BJ (cell line): Measurements from ENCODE around the gene SPTLC2. TPM values are rescaled to one million over a fixed set of nuclear protein-coding genes. Genes with fewer than 3 reads are reported as not detected.

Experiments used
- CTCF ChIA-PET: fragments of 350-600 bp; formaldehyde crosslinking; extraction: SDS; loops from one replicate; lab custom pipeline; 2021; ENCODE audit warnings: antibody characterized with exemption, inconsistent platforms; lab: Yijun Ruan, JAX
- POLR2A ChIA-PET: fragments of 300-600 bp; sonication (Branson Sonifier 250); formaldehyde crosslinking; extraction: SDS; loops from one replicate; lab custom pipeline; 2021; ENCODE audit warnings: antibody characterized with exemption; lab: Charles Lee
- DNase-seq: peaks from one replicate; pipeline ENCODE4 v3.0.0-alpha.2; 2011; ENCODE audit warnings: low read depth
- H3K27me3 ChIP-seq: 2 replicates; pipeline ENCODE4 v1.6.0; 2011; ENCODE audit warnings: low read length; ENCODE audit not compliant: control insufficient read depth, insufficient read depth
- H3K36me3 ChIP-seq: 2 replicates; pipeline ENCODE4 v1.5.1; 2011; ENCODE audit warnings: low read length; ENCODE audit not compliant: control insufficient read depth, insufficient read depth
- H3K4me3 ChIP-seq: 2 replicates; pipeline ENCODE4 v1.5.1; 2011; ENCODE audit warnings: low read depth, mild to moderate bottlenecking, control low read depth, low read length
- CTCF ChIP-seq: IDR thresholded peaks from 2 replicates; pipeline ENCODE4 v1.5.1; 2011; ENCODE audit warnings: low read depth, mild to moderate bottlenecking, control low read depth, inconsistent platforms, low read length, moderate library complexity; ENCODE audit not compliant: insufficient read depth
- polyA plus RNA-seq: library from polyadenylated mRNA; depleted of rRNA; stranded (reverse); fragments of >200 nt; gene quantifications from 2 replicates; pipeline ENCODE4 v1.2.3, GENCODE V29; 2011

SPTLC2 gene
- polyA plus RNA-seq, 1 experiment = 38.3 TPM

DNA sequence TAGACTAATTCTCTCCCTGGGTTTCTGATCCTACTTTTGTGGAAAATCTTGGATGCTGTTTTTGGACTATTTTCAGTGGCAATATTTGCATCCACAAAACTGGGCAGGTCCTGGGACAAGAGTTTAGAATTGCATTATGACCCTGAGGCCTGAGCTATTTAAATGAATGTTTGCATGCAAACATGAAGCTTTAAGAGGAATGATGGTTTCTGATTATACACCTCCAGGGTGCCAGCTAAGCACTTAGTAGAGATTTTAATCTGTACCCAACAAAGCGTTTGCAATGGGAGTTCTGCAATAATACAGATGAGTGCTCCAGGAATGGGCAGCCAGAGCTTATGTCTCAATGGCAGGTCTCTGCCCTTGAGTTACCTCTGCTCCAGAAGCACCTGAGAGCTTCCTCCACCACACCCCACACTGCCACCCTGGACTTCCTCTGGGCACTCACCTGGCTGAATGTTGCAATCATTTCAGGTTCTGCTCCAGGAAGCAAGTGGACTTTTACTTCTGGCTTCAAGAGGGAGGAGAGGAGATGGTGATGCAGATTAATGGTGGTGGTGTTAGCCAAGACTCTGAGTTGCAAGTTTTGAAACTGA, 6.0 kb upstream of the SPTLC2 start:
- no peak for DNase-seq
- CTCF ChIA-PET = no interaction called here
- H3K4me3 ChIP-seq = no peak overlapping the region
- 0 out of 2 replicates have a peak, but pooled peaks cover 2% of the 10 kb centered on the region for H3K27me3 ChIP-seq
- no peak for TF ChIP-seq CTCF
- no peaks in the 10 kb centered on the region for H3K36me3 ChIP-seq
- POLR2A ChIA-PET = interaction anchor here (0.6 kb wide), 1 partner anchor 301 kb away, joined by 3 read pairs; the partner anchor contains the start of gene GSTZ1

DNA sequence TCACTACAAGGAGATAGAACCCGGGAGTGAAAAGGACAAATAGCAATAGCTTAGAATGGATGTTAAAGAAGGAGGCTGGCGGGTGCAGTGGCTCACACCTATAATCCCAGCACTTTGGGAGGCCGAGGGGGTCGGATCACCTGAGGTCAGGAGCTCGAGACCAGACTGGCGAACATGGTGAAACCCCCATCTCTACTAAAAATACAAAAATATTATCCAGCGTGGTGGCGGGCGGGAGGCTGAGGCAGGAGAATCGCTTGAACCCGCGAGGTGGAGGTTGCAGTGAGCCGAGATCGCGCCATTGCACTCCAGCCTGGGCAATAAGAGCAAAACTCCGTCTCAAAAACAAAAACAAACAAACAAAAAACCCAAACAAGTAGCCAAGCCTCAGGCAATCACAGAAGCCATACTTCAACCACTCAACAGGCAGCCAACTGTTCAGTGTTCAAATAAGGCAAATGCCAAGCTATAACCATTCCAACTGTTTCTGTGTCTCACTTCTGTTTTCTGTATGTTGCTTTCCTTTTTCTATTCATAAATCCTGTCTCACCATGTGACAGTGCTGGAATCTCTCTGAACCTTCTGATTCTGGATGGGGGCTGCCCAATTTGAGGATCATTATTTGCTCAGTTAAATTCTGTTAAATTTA, 3.9 kb upstream of the SPTLC2 start:
- DNase-seq = no peak

DNA sequence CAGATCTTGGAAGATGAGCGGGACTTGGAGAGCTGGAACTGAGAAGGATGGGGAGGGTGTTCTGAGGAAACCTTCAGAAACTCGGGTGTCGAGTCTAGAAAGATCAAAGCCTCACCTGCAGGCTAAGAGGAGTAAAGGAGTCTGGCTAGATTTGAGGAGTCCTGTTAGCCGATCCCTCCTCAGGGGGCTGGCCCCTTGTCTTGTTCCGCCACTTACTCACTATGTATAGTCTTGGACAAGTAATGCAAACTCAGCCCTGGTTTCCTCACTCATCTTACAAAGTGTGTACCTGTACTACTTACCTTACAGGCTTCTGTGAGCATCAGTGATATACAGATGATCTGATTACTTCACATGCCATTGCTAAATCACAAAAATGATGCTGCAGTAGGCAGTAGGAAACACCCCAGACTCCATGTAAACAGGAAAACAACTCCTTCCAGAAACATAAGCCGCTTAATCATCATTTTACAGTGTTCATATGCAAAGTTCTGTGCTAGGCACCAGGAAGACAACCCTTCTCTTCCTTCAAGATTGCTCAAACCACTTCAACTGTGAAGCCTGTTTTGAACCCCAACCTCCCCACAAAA, 2.0 kb upstream of the SPTLC2 start:
- POLR2A ChIA-PET = no interaction called here
- TF ChIP-seq CTCF = no peak
- DNase-seq = no peak
- CTCF ChIA-PET = interaction anchor here (1.5 kb wide), 1 partner anchor 8 kb away, joined by 3 read pairs; no protein-coding TSS in a partner anchor
- Histone ChIP-seq H3K27me3 (0 out of 2 replicates have a peak, but pooled peaks cover 2% of the 10 kb centered on the region), H3K4me3 (no peak overlapping the region), H3K36me3 (no peaks in the 10 kb centered on the region)

More for the DNA sequence above, 3.9 kb upstream of the SPTLC2 start:
- Histone ChIP-seq H3K4me3 (no peak overlapping the region), H3K27me3 (0 out of 2 replicates have a peak, but pooled peaks cover 2% of the 10 kb centered on the region), H3K36me3 (no peaks in the 10 kb centered on the region)
- no peak for TF ChIP-seq CTCF
- POLR2A ChIA-PET = no interaction called here
- CTCF ChIA-PET = interaction anchor here (0.7 kb wide), 1 partner anchor 38 kb away, joined by 3 read pairs; no protein-coding TSS in a partner anchor

GRCh38 chr14:77616133-77616453, 344 bp downstream of the SPTLC2 start:
- Histone ChIP-seq H3K36me3 (no peaks in the 10 kb centered on the region), H3K27me3 (no peaks in the 10 kb centered on the region), H3K4me3 (peak overlapping the region; percentile 87)
- DNase-seq = no peak
- no peak for TF ChIP-seq CTCF
- ChIA-PET POLR2A (no interaction called here), CTCF (no interaction called here)
